Fibroblast of skin of abdomen (primary cell): ENCODE measurements around the gene UBE2B.
"Not testable (repeated sequence)": the region's sequence is repeated elsewhere in the genome, so short reads cannot be mapped to it uniquely, and the experiment has no call there.

Experiments
- DNase-seq: peaks from one replicate; pipeline ENCODE4 v3.0.0-alpha.2; 2013

Gene UBE2B

DNA sequence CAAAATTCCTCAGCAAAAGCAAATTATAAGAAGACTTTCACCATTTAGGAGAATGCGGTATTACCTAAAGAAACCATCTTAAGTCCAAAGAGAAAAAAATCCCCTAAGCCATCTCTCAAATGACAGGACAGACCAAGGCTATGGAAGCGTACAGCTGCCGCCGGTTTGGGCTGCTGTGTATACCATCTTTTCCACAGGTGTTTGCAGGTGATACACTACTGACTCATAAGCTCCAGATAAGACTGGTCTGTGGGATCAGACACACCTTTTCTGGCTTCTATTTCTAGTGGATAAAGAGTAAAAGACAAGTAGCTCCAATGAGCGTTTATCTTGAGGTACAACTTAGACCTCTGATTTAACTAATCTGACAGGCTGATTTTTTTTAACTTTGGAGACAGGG, 32.6 kb downstream of the UBE2B start:
- DNase-seq, result no peak

DNA sequence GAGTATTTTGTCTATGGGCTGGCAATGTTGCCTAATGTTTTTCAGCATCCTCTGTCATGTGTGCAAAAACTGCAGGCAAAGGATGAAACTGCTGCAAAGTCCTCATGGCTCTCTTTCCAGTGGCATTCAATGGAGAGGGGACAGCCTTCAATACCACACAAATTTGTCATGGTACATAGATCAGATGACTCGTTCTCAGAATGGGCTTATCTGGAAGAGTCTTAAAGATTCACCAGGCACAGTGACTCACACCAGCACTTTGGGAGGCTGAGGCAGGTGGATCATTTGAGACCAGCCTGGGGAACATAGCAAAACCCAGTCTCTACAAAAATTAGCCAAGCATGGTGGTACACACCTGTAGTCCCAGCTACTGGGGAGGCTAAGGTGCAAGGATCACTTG, 35.0 kb downstream of the UBE2B start:
- DNase-seq, result peak; percentile 8

DNA sequence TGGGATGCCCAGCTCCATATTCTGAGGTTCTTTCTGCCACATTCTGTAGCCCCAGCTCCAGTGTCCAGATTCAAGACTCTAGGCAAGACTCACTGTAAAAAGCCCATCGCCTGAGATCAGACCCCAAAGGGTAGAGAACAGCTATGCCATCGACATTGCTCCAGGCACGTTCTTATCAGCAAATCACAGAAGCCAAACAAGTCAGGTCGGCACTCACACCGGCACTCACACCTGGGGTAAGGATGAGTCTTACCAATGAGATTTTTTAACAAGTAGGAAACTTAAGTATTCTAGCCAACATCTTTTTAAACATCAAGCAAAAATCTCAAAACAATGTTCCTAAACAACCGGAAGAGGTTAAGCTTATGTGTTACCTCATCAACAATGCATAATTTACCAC, 38.0 kb downstream of the UBE2B start:
- no peak for DNase-seq

DNA sequence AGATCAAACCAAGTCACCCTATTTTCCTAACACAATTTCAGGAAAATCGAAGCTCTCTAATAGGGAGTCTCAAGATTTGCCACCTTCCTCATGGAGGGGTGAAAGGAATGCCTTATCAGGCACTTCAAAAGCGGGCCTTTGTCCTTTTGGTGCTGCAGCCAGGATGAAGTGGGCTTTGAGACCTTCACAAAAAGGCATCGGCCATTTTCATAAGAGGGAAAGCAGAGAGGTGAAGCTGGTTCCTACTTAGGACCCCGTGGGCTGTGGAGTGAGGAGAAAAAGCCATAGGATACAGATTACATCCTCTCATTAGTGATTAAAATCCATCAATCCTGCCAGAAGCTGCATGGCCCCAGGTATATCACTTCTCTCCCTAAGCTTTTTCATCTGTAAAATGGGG, 39.5 kb downstream of the UBE2B start:
- no peak for DNase-seq

DNA sequence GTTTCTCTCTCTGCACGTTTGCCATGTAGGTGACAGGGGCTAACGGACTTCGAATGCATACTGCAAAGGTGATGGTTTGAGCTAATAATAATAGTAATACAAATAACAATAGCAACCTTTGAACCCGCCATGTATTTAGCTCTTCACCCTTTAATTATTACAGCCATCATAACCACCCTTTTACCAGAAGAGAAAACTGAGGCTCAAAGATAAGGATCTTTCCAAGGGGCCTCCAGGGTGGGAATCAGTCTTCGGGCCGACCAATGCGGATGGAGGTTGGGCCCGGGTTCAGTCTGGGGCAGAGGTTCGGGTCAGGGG, 39.8 kb downstream of the UBE2B start:
- no peak for DNase-seq

DNA sequence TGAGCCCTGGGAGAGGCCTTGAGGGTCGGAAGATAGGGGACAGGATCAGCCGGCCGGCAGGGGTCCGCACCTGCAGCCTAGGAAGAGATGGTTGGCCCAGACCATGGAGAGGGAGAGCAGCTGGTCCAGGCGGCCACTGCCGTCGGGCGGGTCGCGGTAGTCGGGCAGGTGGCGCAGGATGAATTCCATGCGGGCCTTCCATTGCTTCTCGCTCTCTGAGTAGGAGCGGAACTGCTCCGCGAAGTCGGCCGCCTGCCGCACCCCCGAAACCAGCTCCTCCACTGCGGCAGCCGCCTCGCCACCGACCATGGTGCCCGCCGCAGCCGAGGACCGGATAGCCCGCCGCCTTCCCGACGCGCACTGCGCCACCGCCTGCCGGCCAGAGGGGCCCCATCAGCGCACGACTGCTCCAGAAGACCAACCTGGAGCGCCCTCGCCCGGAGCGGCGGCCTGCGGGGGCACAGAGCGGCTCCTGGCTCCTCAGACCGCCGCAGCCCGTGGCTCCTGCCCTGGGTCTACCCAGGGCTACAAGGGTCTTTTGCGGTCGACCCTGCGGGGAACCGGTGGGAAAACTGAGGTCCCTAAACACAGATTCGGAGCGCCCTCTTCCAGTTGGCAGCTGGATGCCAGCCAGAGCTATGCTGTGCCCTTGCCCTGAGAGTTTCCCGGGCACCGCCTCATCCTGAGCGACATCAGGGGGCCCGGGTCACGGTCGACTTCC, 40.3 kb downstream of the UBE2B start, which contains the start of gene CDKN2AIPNL:
Gene CDKN2AIPNL, minus strand, starts transcription at position 336 of the 721 bp plus-strand sequence. Its CDS starts 27 bp downstream, at position 309.
- peak; percentile 87 for DNase-seq

DNA sequence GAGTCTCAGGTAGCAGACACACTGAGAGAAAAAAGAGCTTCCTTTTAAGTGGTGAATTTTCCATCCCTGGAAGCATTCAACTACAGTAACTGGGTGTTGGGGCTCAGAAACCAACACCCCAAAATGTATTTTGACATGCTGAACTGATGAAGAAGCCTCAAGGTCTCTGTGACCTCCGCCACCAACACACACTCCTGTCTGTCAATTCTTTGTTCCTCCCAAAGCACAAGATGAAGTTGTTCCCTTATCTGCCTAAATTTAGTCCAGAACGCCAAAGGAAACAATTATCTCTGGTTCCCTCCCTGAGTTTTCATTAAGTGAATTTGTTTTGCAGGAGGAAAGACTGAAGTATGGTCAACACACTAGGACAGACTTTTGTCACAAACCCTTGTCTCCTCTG, 41.7 kb downstream of the UBE2B start:
- no peak for DNase-seq

DNA sequence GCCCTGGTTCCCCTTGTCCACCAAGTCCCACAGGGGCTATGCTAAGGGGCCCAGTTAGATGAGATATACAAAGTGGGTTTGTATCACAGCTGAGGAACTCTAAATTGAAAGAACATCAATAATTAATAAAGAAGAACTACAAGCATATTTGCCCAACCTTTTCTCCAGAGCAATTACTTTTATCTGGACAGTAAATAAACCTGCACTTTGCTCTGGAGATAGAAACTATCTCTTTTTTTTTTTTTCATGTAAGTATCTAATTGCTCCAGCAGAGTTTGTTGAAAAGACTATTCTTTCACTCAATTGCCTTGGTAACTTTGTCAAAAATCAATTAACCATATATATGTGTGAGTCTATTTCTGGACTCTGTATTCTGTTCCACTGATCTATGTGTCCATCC, 46.3 kb downstream of the UBE2B start:
- no peak for DNase-seq

DNA sequence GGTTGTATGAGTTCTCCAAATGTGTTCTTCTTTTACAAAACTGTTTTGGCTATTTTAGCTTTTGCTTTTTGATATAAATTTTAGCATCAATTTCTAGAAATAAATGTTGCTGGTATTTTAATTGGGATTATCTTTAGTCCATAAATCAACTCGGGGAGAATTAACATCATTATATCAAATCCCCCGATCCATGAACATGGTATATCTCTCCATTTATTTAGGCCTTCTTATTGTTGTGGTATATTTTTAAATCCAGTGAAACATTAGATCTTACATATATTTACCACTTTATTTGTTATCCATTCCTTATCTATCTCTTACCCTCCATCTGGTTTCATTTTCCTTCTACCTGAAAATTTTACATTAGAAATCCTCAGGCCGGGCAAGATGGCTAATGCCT, 47.6 kb downstream of the UBE2B start:
- no peak for DNase-seq

DNA sequence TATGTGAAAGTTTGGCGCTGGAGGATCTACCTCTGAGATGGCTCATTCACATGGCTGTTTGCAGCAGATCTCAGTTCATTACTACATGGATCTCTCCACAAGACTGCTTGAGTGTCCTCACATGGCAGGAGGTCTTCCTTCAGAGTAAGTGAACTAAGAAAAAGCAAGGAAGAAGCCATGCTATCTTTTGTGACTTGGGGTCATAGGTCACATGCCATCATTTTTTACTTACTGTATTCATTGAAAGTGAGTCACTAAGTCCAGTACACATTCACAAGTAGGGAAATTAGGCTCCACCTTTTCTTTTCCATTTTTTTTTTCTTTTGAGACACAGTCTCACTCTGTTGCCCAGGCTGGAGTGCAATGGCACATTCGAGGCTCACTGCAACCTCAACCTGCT, 49.0 kb downstream of the UBE2B start:
- no peak for DNase-seq

DNA sequence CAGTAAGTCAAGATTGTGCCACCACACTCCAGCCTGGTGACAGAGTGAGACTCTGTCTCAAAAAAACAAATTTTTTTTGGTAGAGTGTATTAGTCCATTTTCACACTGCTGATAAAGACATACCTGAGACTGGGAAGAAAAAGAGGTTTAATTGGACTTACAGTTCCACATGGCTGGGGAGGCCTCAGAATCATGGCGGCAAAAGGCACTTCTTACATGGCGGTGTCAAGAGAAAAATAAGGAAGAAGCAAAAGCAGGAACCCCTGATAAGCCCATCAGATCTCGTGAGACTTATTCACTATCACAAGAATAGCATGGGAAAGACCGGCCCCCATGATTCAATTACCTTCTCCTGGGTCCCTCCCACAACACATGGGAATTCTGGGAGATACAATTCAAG, 49.7 kb downstream of the UBE2B start:
- DNase-seq, result not testable (repeated sequence)

DNA sequence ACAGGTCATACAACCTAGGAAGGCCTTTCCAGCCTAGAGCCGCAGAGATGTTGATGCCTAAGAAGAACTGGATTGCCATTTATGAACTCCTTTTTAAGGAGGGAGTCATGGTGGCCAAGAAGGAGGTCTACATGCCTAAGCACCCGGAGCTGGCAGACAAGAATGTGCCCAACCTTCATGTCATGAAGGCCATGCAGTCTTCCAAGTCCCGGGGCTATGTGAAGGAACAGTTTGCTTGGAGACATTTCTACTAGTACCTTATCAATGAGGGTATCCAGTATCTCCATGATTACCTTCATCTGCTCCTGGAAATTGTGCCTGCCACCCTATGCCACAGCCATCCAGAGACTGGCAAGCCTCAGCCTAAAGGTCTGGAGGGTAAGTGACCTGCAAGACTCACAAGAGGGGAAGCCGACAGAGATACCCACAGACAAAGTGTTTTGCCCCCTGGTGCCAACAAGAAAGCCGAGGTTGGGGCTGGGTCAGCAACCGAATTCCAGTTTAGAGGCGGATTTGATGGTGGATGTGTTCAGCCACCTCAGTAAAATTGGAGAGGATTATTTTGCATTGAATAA, 51.5 kb downstream of the UBE2B start:
- no peak for DNase-seq

DNA sequence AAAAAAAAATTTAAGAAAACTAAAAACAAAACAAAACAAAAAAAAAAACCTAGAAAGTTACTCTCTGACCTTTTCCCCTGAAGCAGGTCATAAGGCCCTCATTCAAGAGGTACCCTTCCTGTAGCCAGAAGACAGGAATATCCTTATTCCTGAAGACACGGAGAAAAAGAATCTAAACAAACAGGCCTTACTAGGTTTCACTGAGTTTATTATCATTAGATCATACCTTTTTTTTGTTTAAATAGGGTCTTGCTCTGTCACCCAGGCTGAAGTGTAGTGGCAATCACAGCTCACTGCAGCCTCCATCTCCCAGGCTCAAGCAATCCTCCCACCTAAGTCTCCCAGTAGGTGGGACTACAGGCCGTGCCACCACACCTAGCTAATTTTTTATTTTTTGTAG, 52.0 kb downstream of the UBE2B start:
- DNase-seq, result no peak

DNA sequence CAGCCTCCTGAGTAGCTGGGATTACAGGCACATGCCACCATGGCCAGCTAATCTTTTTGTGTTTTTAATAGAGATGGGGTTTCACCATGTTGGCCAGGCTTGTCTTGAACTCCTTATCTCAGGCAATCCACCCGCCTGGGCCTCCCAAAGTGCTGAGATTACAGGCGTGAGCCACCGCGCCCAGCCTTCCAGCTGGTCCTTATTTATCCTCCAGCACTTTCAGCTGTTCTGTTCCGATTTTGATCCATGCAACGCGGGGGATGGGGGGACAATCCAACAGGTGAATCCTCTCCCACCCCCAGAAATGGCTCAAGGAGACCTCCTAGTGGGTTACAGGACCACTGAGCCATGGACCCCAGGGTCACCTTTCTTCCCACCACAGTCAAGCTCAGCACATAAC, 55.0 kb downstream of the UBE2B start:
- DNase-seq, result no peak

DNA sequence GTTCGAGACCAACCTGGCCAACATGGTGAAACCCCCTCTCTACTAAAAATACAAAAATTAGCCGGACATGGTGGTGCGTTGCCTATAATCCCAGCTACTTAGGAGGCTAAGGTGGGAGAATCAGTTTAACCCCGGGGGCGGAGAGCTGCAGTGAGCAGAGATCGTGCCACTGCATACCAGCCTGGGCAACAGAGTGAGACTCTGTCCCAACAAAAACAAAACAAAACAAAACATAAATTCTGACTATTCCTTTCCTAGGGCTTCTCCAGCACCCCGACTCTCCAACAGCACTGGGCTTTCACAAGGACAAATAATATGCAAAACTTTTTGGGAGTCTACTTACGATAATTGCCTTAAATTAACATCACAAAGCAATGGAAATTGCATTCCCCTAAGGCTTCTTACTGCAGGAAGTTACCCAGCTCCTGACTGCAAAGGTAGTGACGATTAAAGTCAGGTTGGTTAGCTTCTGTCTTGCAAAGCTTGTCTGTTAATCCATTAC, 56.2 kb downstream of the UBE2B start:
- DNase-seq, result no peak

DNA sequence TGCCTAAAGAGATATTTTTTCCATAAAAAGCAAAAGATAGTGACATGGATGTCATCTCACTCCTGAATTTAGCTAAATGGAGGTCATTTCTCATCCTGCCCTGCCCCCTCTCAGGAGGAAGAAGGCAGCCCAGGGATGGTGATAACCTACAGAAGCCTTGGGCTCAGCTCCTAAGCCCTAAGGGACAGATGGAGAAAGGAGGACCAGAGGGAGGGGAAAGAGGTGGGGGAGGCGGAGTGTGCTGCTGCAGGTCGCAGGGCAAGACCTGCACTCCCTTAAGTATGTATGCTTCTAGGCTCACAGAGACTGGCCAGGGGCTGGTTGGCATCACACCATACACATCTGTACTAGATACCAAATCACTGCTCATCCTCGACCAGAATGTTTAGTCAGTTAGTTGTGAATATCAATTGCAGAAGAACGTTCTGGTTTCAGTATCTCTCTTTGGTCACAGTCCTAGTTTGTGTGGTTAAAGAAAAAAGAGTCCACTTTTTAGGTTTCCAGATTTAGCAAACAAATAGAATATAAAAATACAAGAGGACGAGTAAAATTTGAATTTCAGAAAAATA, 58.7 kb downstream of the UBE2B start:
- no peak for DNase-seq

DNA sequence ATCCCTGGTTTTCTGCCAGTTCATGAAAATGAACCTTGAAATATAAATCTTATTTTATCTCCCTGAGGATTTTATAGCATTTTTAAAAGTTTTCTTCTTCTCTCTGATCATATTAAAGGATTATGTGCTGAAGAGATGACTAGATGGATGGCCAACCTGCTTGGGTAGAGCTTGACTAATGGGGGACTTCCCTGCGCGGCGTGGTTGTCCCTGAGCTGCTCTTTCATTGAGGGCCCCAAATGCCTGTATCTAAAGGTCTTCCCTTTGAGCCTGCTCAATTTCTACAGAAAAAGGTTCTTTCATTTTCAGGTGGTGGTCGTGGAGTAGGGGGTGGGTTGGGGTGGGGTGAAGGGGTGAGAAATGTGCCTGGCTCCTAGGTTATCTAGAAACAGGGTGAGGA, 60.8 kb downstream of the UBE2B start:
- no peak for DNase-seq

DNA sequence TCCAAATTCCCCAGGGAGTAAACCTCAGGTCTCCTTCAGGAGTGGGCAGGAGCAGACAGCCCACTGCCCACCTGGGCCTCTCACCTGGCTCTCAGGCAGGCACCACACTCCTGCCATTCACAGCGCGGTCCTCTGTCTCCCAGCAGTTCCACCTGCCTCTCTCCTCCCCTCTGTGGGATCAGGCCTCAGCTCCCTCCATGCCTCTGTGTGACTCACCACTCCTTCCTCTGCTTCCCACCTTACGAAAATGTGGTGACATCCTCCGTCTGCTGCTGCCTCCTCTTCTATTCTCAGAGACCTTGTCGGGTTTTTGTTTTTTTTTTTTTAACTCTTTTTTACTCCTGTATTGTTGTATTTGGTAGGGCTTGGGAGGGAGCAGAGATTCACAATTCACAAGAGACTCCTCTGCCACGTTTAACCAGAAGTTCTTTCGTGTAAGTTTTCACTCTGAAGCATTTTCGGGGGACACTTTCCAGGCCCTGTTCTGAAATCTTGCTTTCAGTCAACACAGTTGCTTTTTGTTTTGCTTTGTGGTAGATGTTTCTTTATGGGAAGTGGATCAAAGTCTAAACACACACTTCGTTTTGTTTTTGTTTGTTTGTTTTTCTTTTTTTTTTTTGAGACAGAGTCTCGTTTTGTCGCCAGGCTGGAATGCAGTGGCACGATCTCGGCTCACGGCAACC, 61.4 kb downstream of the UBE2B start:
- no peak for DNase-seq

DNA sequence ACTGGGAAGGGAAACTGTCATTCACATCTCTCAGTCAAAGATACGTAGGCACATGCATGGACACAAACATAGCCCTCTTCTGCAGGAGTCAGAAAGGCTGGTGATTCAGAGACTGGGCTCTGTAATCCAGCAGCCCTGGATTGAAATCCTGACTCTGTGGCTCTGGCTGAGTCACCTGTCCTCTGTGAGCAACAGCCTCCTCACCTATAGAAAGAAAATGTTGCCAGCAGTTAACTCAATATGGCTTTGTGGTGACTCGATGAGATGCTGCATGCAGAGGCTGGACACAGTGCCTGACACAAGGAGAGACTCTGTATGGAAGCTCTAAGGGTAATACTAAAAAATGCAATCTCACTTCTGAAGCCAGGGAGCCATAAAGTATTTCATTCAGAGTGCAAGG, 64.2 kb downstream of the UBE2B start:
- peak; percentile 52 for DNase-seq

DNA sequence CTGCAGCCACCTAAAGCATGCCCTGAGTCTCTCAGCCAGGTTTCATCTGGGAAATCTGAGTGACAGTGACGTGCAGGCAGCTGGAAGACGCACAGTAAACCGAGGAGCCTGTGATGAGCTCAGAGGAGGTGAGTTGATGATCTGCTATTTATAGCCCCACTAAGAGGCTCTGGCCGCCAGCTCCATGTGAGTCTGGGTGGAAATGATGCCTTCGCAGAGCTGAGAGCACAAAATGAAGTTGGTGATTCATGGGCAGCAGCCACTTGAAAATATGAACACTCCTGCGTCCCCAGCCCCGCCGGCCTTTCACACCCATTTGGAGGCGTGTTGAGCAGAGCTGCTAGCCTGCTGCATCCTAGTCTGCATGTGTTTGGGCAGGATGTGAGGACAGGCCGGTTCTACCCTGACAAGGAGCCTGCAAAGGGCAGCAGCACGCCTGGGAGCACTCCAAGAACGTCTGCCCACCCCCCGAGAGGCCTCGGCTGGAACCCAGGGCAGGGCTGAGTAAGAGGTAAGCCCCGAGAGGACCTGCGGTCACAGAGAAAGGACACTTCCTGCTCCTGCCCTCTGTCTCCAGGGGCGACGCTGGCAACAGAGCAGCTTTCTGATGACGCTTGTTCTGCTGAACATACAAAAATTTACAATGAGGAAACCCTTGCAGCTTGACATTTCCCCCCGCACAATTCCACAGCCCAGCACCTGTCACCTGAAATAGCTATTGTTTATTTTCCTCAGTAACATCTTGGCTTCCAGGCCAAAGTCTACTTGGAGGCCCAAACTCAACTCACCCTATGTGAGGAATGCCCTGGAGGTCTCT, 65.4 kb downstream of the UBE2B start:
- DNase-seq, result peak; percentile 89

DNA sequence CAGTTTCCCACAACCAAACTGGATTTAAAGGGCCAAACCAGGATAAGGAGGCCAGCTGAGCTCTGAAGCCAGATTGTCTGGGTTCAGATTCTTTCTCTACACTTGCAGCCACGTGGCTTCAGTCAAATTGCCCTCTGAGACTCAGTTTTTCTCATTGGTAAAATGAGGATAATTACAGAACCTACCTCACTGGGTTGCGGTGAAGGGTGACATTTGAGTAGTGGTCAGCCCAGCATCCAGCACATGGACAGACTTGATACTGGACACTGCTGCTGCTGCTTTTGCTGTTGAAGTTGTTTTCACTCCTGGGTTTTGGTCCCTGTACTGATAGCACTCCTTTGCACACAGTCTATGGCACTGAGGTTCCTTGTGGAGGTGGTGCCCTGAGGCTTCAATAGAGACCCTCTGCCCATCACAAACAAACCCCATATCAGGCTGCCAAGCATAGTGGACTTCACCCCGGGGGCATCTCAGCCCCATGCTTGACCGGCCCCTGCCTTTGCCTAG, 66.0 kb downstream of the UBE2B start:
- DNase-seq, result no peak

DNA sequence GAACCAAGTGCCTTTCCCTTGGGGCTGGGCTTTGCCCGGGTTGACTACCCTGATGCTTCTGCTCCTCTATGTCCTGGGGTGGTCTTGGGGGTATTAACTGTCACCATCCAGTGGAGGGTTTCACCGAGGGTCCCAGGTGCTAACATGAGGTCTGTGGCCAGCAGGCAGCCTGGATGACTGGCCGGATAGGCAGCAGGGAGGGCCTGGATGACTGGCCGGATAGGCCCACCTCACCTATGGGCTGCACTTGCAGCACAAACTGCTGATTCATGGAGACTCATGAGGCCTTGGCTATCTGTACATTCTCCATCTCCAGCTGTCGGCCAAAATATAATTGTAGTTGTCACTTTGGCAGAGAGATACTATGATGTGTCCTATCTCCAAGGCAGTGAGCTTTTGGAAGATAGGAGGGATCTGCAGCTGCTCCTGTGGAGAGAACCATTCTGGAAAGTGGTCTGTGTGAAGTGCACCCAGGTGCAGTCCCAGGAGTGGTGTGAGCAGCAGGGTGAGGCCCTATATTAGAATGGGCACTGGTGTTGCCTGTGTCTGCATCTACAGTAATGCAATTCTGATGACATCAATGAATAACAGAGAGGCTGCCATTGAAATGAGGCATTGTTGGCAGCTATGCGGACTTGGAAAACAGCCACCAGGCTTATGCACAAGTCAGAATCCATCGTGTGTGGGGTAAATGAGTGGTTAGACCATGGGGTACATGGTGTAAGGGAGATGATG, 66.6 kb downstream of the UBE2B start:
- peak; percentile 74 for DNase-seq
